Measurements from ENCODE around the gene PLA2G3. TPM values are rescaled to one million over a fixed set of nuclear protein-coding genes. Genes with fewer than 3 reads are reported as not detected.

Gene PLA2G3
- total RNA-seq, 1 donor from 2014 or later, result 6.1 TPM

DNA sequence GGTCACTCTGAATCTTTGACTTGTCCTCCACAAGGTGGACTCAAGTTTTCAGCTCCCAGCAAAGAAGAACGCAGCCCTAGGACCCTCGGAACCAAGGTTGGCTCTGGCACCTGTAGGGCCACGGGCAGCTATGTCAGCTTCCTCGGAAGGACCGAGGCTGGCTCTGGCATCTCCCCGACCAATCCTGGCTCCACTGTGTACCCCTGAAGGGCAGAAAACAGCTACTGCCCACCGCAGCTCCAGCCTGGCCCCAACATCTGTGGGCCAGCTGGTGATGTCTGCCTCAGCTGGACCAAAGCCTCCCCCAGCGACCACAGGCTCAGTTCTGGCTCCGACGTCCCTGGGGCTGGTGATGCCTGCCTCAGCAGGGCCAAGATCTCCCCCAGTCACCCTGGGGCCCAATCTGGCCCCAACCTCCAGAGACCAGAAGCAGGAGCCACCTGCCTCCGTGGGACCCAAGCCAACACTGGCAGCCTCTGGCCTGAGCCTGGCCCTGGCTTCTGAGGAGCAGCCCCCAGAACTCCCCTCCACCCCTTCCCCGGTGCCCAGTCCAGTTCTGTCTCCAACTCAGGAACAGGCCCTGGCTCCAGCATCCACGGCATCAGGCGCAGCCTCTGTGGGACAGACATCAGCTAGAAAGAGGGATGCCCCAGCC, 15.4 kb downstream of the PLA2G3 start:
- intact Hi-C loops (cut with DNase I), result no loop called here
- no peak overlapping the region for H3K4me3 ChIP-seq
- DNase-seq (ENCODE audit: extremely low spot score in 2 of 2), result no peak
- no peaks in the 10 kb centered on the region for H3K9me3 ChIP-seq
- H3K4me1 ChIP-seq, result peaks cover 14% of the 10 kb centered on the region
- H3K27me3 ChIP-seq, result no peaks in the 10 kb centered on the region
- TF ChIP-seq, protein P1, sequence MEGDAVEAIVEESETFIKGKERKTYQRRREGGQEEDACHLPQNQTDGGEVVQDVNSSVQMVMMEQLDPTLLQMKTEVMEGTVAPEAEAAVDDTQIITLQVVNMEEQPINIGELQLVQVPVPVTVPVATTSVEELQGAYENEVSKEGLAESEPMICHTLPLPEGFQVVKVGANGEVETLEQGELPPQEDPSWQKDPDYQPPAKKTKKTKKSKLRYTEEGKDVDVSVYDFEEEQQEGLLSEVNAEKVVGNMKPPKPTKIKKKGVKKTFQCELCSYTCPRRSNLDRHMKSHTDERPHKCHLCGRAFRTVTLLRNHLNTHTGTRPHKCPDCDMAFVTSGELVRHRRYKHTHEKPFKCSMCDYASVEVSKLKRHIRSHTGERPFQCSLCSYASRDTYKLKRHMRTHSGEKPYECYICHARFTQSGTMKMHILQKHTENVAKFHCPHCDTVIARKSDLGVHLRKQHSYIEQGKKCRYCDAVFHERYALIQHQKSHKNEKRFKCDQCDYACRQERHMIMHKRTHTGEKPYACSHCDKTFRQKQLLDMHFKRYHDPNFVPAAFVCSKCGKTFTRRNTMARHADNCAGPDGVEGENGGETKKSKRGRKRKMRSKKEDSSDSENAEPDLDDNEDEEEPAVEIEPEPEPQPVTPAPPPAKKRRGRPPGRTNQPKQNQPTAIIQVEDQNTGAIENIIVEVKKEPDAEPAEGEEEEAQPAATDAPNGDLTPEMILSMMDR (IDR thresholded peaks at IDR 0.05), result no peak
- TF ChIP-seq POLR2A (IDR thresholded peaks at IDR 0.05) (no peak), POLR2AphosphoS5 (IDR thresholded peaks at IDR 0.05; ENCODE audit: insufficient read depth in 1 of 2, low read depth in 1 of 2) (no peak)
- H3K36me3 ChIP-seq, result no peaks in the 10 kb centered on the region
- H3K27ac ChIP-seq, result no peak overlapping the region

DNA sequence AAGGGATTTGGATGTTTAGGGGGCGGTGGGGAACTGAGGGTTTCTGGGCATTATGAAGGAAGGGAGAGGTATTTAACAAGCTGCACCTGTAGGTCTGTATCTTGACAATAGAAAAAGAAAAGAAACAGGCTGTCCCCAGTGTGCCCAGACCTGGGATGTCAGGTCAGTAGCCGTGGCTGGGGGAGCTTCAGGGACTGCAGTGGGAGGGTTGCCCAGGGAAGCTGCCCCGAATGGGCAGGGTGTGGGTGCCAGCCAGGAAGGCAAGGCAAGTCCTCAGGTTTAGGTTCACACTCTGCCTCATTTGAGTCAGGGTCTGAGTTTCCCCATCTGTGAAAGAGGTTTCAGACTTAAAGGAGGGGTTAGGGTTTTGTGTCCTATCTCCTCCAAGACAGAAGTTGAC, 16.0 kb downstream of the PLA2G3 start:
- no peaks in the 10 kb centered on the region for H3K27me3 ChIP-seq
- TF ChIP-seq POLR2AphosphoS5 (IDR thresholded peaks at IDR 0.05; ENCODE audit: insufficient read depth in 1 of 2, low read depth in 1 of 2) (no peak), POLR2A (IDR thresholded peaks at IDR 0.05) (no peak)
- TF ChIP-seq, protein P1 (IDR thresholded peaks at IDR 0.05), result no peak
- no peaks in the 10 kb centered on the region for H3K36me3 ChIP-seq
- peaks cover 14% of the 10 kb centered on the region for H3K4me1 ChIP-seq
- intact Hi-C loops (cut with DNase I), result no loop called here
- no peak for DNase-seq (ENCODE audit: extremely low spot score in 2 of 2)
- H3K4me3 ChIP-seq, result no peak overlapping the region
- H3K9me3 ChIP-seq, result no peaks in the 10 kb centered on the region
- H3K27ac ChIP-seq, result no peak overlapping the region

DNA sequence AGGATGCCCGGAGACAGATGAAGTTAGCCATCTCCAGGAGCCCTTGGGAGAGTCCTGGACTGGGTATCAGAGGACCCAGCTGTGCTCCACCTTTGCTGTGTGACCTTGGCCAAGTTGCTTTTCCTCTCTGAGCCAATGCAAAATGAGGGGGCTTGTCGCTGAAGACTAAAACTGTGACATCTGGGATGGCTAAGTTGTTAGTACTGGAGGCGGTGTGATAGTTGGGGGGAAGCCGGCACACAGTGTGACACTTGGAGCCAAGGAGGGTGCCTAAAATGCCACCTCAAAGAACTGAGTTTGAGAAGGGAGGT, 17.1 kb downstream of the PLA2G3 start:
- Histone ChIP-seq H3K36me3 (no peaks in the 10 kb centered on the region), H3K4me3 (peak overlapping the region in 1 of 2 donors; percentile 41), H3K4me1 (peaks cover 14% of the 10 kb centered on the region), H3K27me3 (no peaks in the 10 kb centered on the region), H3K27ac (no peak overlapping the region), H3K9me3 (no peaks in the 10 kb centered on the region)
- TF ChIP-seq, protein P1 (IDR thresholded peaks at IDR 0.05), result no peak
- TF ChIP-seq POLR2A (IDR thresholded peaks at IDR 0.05) (no peak), POLR2AphosphoS5 (IDR thresholded peaks at IDR 0.05; ENCODE audit: insufficient read depth in 1 of 2, low read depth in 1 of 2) (no peak)
- no peak for DNase-seq (ENCODE audit: extremely low spot score in 2 of 2)
- intact Hi-C loops (cut with DNase I), result no loop called here

DNA sequence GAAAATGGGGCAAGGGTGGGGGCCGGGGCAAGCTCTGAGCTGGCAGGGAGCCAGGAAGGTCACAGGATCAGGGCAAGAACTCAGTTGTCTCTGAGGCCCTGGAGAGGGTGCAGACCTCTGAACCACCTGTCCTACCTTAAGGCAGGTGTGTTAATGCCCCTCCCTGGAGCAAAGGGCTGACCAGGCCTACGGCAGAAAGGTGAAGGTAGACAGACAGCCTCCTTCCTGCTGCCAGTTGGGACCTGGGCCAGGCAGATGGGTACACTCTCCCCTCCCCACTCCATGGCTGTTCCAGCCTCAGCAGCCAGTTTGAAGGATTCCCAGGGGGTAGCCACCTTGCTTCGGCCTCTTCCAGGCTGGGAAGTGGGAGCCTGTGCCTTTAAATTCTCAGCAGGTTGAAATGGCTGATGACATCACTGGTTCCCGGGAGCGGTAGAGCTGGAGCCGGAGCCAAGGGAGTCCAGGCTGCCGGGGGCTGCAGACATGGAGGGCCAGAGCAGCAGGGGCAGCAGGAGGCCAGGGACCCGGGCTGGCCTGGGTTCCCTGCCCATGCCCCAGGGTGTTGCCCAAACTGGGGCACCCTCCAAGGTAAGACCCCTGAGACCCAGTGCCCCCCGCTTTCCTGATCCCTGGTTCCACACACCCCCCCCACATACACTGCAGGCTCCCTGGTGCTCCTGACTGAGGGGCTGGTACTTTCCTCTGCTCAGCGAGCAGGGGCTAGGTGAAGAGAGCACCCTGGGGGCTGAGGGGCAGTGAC, 17.6 kb downstream of the PLA2G3 start, which contains the start of gene INPP5J:
TSS of gene INPP5J (plus strand) at position 435 of the 760 bp plus-strand sequence. CDS start at position 484, 49 bp downstream.
- intact Hi-C loops (cut with DNase I), result no loop called here
- Histone ChIP-seq H3K9me3 (no peaks in the 10 kb centered on the region), H3K4me3 (peak within 1 kb of the TSS; percentile 31 to 41), H3K36me3 (no peaks in the 10 kb centered on the region), H3K27me3 (no peaks in the 10 kb centered on the region), H3K27ac (no peak within 1 kb of the TSS), H3K4me1 (peaks cover 14% of the 10 kb centered on the region)
- TF ChIP-seq POLR2A (IDR thresholded peaks at IDR 0.05) (no peak), POLR2AphosphoS5 (IDR thresholded peaks at IDR 0.05; ENCODE audit: insufficient read depth in 1 of 2, low read depth in 1 of 2) (no peak)
- TF ChIP-seq, protein P1 (IDR thresholded peaks at IDR 0.05), result no peak
- no peak for DNase-seq (ENCODE audit: extremely low spot score in 2 of 2)

DNA sequence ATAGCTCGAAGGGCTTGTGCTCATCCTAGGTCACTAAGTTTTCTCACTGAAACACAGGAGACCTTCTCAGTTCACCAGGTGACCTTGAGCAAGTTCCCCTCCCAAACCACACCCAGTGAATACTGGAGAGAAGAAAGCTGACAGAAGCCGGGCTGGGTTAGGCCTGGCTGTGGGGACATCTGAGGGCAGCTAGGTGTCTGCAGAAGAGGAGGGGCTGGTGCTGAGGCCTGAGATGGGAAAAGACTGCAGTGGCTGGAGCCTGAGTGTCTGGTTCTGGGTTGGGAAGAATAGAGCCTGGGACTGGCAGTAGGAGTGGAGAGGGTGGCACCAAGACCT, 18.1 kb downstream of the PLA2G3 start:
- Histone ChIP-seq H3K36me3 (no peaks in the 10 kb centered on the region), H3K27me3 (no peaks in the 10 kb centered on the region), H3K9me3 (no peaks in the 10 kb centered on the region), H3K27ac (no peak overlapping the region), H3K4me1 (peaks cover 14% of the 10 kb centered on the region), H3K4me3 (peak overlapping the region in 1 of 2 donors; percentile 41)
- intact Hi-C loops (cut with DNase I), result no loop called here
- no peak for TF ChIP-seq POLR2AphosphoS5 (IDR thresholded peaks at IDR 0.05; ENCODE audit: insufficient read depth in 1 of 2, low read depth in 1 of 2)
- TF ChIP-seq POLR2A (IDR thresholded peaks at IDR 0.05), result no peak
- TF ChIP-seq, protein P1 (IDR thresholded peaks at IDR 0.05), result no peak
- no peak for DNase-seq (ENCODE audit: extremely low spot score in 2 of 2)

Data from vagina (tissue), 2 donors.